Endometrial microvascular endothelial cells (primary cell): ENCODE measurements around the gene CTSE. TPM values are rescaled to one million over a fixed set of nuclear protein-coding genes. Genes with fewer than 3 reads are reported as not detected.

Experiments used
- in situ Hi-C: cut with HindIII; loops from 2 replicates; pipeline ENCODE4 v1.10.0; 2017; ENCODE audit warnings: low sequenced_read_pairs, low pct_unique_long_range_greater_than_20kb; ENCODE audit errors: inconsistent ontology term
- total RNA-seq: library from RNA; depleted of rRNA; stranded (reverse); fragments of >200 nt; gene quantifications from one replicate; pipeline ENCODE4 v1.2.3, GENCODE V29; 2015; ENCODE audit errors: inconsistent ontology term

CTSE gene
- total RNA-seq, 1 donor from 2014 or later = not detected

DNA sequence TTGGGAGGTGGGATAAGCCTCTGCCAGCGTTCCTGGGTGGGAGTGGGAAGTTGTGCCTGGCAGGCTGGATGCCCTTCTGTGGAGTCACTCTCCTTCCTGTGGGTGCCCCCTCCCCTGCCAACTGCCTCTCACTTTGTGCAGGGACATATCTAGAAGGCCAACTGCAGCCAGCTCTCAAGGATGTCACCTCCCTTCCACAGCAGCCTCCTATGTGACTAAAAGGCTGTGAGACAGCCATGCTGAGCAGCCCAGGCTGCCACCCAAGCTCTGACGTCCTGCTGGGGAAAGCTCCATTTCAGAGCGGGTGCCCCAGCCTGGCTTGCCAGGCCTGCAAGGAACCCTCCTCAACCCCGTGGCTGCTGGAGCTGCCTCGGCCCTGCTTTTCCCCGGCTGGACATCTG lies 60.9 kb downstream of the CTSE start:
- in situ Hi-C loops = no loop called here

DNA sequence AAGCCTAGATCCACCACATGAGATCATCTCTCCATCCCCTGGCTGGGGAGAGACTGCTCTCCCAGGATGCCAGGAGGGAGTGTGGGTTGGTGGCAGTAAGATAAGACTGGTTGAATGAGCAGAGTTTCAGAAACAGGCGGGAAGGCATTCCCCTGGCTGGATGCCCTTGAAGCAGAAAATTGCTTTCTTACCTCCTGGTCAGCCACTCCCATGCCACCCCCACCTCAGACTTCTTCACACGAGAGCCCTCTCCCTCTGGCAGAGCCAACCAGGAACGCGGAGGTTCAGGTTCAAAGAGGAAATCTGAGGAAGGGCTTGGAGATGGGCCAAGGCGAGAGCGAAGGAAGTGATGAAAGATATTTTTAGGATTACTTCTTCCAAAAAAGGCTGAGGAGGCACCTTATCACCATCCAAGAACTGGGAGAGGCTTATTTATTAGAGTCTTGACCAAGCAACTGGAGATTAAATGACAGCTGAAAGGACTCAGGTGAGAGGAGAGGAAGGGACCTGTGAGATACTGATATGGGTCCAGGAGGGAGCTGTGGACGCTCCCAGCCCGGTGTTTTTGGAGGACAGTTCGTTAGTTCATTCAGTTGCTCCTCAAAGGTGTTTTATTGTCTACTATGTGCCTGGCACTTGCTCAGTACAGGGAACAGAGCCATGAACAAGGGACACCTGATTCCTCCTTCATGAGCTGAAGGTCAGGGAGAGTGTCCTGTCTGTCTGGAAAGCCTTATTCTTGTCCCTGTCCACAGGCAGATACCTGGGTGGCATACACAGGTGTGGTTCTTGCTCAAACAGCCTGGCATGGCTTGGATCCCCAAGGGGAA lies 61.5 kb downstream of the CTSE start:
- in situ Hi-C loops = no loop called here

DNA sequence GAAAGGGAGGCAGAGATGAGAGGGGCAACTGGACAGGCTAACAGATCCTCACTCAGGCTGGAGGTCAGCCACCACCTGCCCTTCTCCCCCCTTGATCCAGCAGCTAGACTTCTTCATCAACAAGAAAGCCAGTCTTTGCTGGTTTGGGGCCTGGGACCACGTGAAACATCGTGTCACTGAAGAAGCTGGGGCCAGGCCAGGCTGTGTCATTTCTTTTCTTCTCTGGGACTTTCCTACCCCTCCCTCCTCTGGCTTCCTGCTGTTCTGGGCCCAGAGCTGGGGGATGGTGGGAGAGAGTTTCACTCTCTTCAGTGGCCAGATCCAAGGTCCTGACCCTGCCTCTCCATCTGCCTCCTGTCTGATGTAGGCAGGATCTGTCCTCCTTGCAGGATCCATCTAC lies 62.3 kb downstream of the CTSE start:
- in situ Hi-C loops = no loop called here

DNA sequence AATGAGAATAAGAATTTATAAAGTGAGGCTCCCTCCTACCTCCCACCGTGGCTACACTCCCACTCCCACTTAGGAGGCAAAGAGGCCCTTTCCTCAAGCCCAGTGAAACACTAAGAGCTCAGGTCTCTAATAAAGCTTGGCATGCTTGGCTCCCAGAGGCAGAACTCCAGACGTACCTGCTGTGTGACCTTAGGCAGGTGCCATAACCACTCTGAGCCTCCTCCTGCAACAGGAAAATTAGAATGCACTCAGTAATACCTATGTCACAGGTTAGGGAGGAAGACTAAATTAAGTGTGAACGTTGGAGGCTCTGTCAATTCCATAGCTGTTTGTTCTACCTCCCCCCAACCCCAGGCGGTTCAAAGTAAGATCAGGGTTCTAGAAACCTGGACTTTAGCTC lies 63.9 kb downstream of the CTSE start:
- in situ Hi-C loops = no loop called here

Other genes with a start within 250 kb of the CTSE start
- 29.9 TPM for gene RAB29, start 248.4 kb downstream of the CTSE start, total RNA-seq
- 17.1 TPM for gene SLC41A1, start 210.7 kb downstream of the CTSE start, total RNA-seq
- gene PM20D1, start 173.8 kb downstream of the CTSE start, total RNA-seq = not detected
- 0.56 TPM for gene SLC26A9, start 80.4 kb downstream of the CTSE start, total RNA-seq
- not detected for gene RAB7B, start 20.5 kb downstream of the CTSE start, total RNA-seq
- not detected for gene RHEX, start 29.3 kb upstream of the CTSE start, total RNA-seq
- not detected for gene AVPR1B, start 93.5 kb upstream of the CTSE start, total RNA-seq
- 5.5 TPM for gene FAM72A, start 178.9 kb upstream of the CTSE start, total RNA-seq
- 63.0 TPM for gene SRGAP2, start 179.6 kb upstream of the CTSE start, total RNA-seq